Fibroblast of villous mesenchyme (primary cell): ENCODE results near the gene MYCN. TPM values are rescaled to one million over a fixed set of nuclear protein-coding genes. Genes with fewer than 3 reads are reported as not detected.
"Not testable (repeated sequence)": the region's sequence is repeated elsewhere in the genome, so short reads cannot be mapped to it uniquely, and the experiment has no call there.

ENCODE experiments used
- DNase-seq: peaks from one replicate; pipeline ENCODE4 v3.0.0-alpha.2; 2010; ENCODE audit warnings: low read depth
- H3K4me3 ChIP-seq: 2 replicates; pipeline ENCODE4 v1.5.1; 2011; ENCODE audit warnings: low read depth, mild to moderate bottlenecking, low read length
- CTCF ChIP-seq: IDR thresholded peaks from 2 replicates; pipeline ENCODE4 v1.5.1; 2012; ENCODE audit warnings: low read depth, mild to moderate bottlenecking, low read length; ENCODE audit not compliant: insufficient read depth
- total RNA-seq: library from RNA; depleted of rRNA; stranded (reverse); fragments of >200 nt; gene quantifications from 2 replicates; pipeline ENCODE4 v1.2.3, GENCODE V29; 2012

Gene MYCN
- total RNA-seq, 1 donor: under 0.01 TPM

GRCh38 chr2:15901095-15901807, 39.1 kb upstream of the MYCN start:
- DNase-seq: no peak
- no peak for TF ChIP-seq CTCF
- no peak overlapping the region for H3K4me3 ChIP-seq

- TF ChIP-seq CTCF: no peak
- H3K4me3 ChIP-seq: no peak overlapping the region
- DNase-seq: no peak
Measured at GRCh38 chr2:15901808-15902130, 38.6 kb upstream of the MYCN start.

GRCh38 chr2:15903910-15904309, 36.4 kb upstream of the MYCN start:
- DNase-seq, H3K4me3 ChIP-seq: not testable (repeated sequence)

GRCh38 chr2:15905267-15905645, 35.1 kb upstream of the MYCN start:
- TF ChIP-seq CTCF: no peak
- DNase-seq: no peak
- no peak overlapping the region for H3K4me3 ChIP-seq

GRCh38 chr2:15905986-15906491, 34.3 kb upstream of the MYCN start:
- TF ChIP-seq CTCF: no peak
- H3K4me3 ChIP-seq: no peak overlapping the region
- DNase-seq: no peak

GRCh38 chr2:15906778-15907177, 33.6 kb upstream of the MYCN start:
- no peak for TF ChIP-seq CTCF
- no peak overlapping the region for H3K4me3 ChIP-seq
- DNase-seq: no peak

- H3K4me3 ChIP-seq: no peak overlapping the region
- no peak for TF ChIP-seq CTCF
- no peak for DNase-seq
Measured at GRCh38 chr2:15907461-15908324, 32.7 kb upstream of the MYCN start.
